Measurements from ENCODE around the gene HECW1.

The HECW1 gene

GRCh38 chr7:43385309-43385680 lies 272.8 kb downstream of the HECW1 start:
- H3K4me1 Mint-ChIP-seq: no peaks in the 10 kb centered on the region
- no peak overlapping the region for H3K4me3 Mint-ChIP-seq
- H3K27me3 Mint-ChIP-seq (ENCODE audit: low read depth, poor library complexity): peaks cover 1% of the 10 kb centered on the region
- H3K36me3 Mint-ChIP-seq (ENCODE audit: low read depth): no peaks in the 10 kb centered on the region
- H3K27ac Mint-ChIP-seq: no peak overlapping the region
- H3K9me3 Mint-ChIP-seq: peaks cover 15% of the 10 kb centered on the region
- DNase-seq: no peak
- TF ChIP-seq CTCF (IDR thresholded peaks at IDR 0.05): no peak

- no peak overlapping the region for H3K27ac Mint-ChIP-seq
- H3K4me1 Mint-ChIP-seq: no peaks in the 10 kb centered on the region
- H3K9me3 Mint-ChIP-seq: peaks cover 15% of the 10 kb centered on the region
- no peak overlapping the region for H3K4me3 Mint-ChIP-seq
- H3K27me3 Mint-ChIP-seq (ENCODE audit: low read depth, poor library complexity): peaks cover 3% of the 10 kb centered on the region
- TF ChIP-seq CTCF (IDR thresholded peaks at IDR 0.05): no peak
- DNase-seq: no peak
- no peaks in the 10 kb centered on the region for H3K36me3 Mint-ChIP-seq (ENCODE audit: low read depth)
Measured at GRCh38 chr7:43385856-43386255, 273.4 kb downstream of the HECW1 start.

GRCh38 chr7:43387932-43388331 lies 275.5 kb downstream of the HECW1 start:
- TF ChIP-seq CTCF (IDR thresholded peaks at IDR 0.05): no peak
- peaks cover 3% of the 10 kb centered on the region for H3K27me3 Mint-ChIP-seq (ENCODE audit: low read depth, poor library complexity)
- no peak overlapping the region for H3K27ac Mint-ChIP-seq
- no peak for DNase-seq
- peaks cover 15% of the 10 kb centered on the region for H3K9me3 Mint-ChIP-seq
- H3K4me1 Mint-ChIP-seq: peaks cover 5% of the 10 kb centered on the region
- no peaks in the 10 kb centered on the region for H3K36me3 Mint-ChIP-seq (ENCODE audit: low read depth)
- H3K4me3 Mint-ChIP-seq: no peak overlapping the region

- H3K27me3 Mint-ChIP-seq (ENCODE audit: low read depth, poor library complexity): peaks cover 3% of the 10 kb centered on the region
- H3K36me3 Mint-ChIP-seq (ENCODE audit: low read depth): no peaks in the 10 kb centered on the region
- DNase-seq: no peak
- no peak overlapping the region for H3K4me3 Mint-ChIP-seq
- peaks cover 23% of the 10 kb centered on the region for H3K9me3 Mint-ChIP-seq
- TF ChIP-seq CTCF (IDR thresholded peaks at IDR 0.05): no peak
- H3K27ac Mint-ChIP-seq: no peak overlapping the region
- peaks cover 5% of the 10 kb centered on the region for H3K4me1 Mint-ChIP-seq
Measured at GRCh38 chr7:43390576-43390975, 278.1 kb downstream of the HECW1 start.

- H3K4me3 Mint-ChIP-seq: no peak overlapping the region
- H3K27me3 Mint-ChIP-seq (ENCODE audit: low read depth, poor library complexity): peaks cover 3% of the 10 kb centered on the region
- peaks cover 5% of the 10 kb centered on the region for H3K4me1 Mint-ChIP-seq
- no peaks in the 10 kb centered on the region for H3K36me3 Mint-ChIP-seq (ENCODE audit: low read depth)
- DNase-seq: no peak
- H3K9me3 Mint-ChIP-seq: peaks cover 16% of the 10 kb centered on the region
- no peak overlapping the region for H3K27ac Mint-ChIP-seq
- TF ChIP-seq CTCF (IDR thresholded peaks at IDR 0.05): no peak
Measured at GRCh38 chr7:43391518-43391917, 279.1 kb downstream of the HECW1 start.

- Mint-ChIP-seq H3K27ac (no peak overlapping the region), H3K27me3 (ENCODE audit: low read depth, poor library complexity) (peaks cover 3% of the 10 kb centered on the region), H3K9me3 (peaks cover 9% of the 10 kb centered on the region), H3K4me1 (peaks cover 5% of the 10 kb centered on the region), H3K4me3 (no peak overlapping the region), H3K36me3 (ENCODE audit: low read depth) (no peaks in the 10 kb centered on the region)
- DNase-seq: no peak
- no peak for TF ChIP-seq CTCF (IDR thresholded peaks at IDR 0.05)
Measured at GRCh38 chr7:43392638-43393330, 280.3 kb downstream of the HECW1 start.
